ENCODE data around the gene DENND2D.

The DENND2D gene

DNA sequence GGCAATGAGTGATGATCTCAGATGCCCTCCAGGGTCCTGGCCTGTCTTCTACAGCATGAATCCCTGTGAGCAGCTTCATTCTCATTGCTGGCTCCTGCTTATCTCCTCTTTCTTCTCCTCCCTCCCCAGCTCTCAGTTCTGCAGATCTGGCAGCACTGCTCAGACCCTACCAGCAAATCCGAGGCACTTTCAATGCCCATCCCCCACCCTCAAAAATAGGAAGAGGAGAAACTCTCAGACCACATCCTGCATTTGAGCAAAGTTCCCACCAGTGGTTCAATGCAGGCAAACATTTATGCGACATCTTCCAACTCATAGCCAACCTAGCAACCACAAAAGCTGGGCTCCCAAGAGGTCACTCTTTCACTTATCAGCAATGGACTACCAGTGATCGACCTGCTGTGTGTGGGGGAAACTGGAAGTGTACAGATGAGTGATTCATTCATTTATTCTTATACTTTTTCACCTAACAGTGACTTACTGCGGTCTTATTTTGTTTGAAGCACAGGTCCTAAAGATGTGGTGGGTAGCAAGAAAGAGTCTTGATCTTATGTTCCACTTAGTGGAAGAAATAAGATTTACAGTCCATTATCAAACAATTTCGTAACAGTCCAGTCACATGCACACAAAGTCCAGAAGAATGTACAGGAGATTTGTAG is 21.3 kb upstream of the DENND2D start:
- ATAC-seq = no peak
- TF ChIP-seq TSHZ2 (CRISPR knock-in tag; IDR thresholded peaks at IDR 0.05) = no peak
- no peak for TF ChIP-seq GLIS3 (CRISPR knock-in tag; IDR thresholded peaks at IDR 0.05)
- no peak for TF ChIP-seq PPARA (CRISPR knock-in tag; IDR thresholded peaks at IDR 0.05; ENCODE audit: borderline replicate concordance)
- TF ChIP-seq ISL1 (CRISPR knock-in tag; IDR thresholded peaks at IDR 0.05) = no peak
- TF ChIP-seq, protein P1, sequence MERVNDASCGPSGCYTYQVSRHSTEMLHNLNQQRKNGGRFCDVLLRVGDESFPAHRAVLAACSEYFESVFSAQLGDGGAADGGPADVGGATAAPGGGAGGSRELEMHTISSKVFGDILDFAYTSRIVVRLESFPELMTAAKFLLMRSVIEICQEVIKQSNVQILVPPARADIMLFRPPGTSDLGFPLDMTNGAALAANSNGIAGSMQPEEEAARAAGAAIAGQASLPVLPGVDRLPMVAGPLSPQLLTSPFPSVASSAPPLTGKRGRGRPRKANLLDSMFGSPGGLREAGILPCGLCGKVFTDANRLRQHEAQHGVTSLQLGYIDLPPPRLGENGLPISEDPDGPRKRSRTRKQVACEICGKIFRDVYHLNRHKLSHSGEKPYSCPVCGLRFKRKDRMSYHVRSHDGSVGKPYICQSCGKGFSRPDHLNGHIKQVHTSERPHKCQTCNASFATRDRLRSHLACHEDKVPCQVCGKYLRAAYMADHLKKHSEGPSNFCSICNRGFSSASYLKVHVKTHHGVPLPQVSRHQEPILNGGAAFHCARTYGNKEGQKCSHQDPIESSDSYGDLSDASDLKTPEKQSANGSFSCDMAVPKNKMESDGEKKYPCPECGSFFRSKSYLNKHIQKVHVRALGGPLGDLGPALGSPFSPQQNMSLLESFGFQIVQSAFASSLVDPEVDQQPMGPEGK (CRISPR knock-in tag; IDR thresholded peaks at IDR 0.05; ENCODE audit: borderline replicate concordance) = no peak
- TF ChIP-seq ZNF565 (CRISPR knock-in tag; conservative IDR thresholded peaks at IDR 0.05; ENCODE audit: low read depth) = no peak
- TF ChIP-seq RARB (CRISPR knock-in tag; IDR thresholded peaks at IDR 0.05) = no peak
- no peak for TF ChIP-seq TCF4 (CRISPR knock-in tag; IDR thresholded peaks at IDR 0.05; ENCODE audit: borderline replicate concordance)
- TF ChIP-seq ESRRG (CRISPR knock-in tag; IDR thresholded peaks at IDR 0.05) = no peak
- no peak for TF ChIP-seq ZNF70 (CRISPR knock-in tag; IDR thresholded peaks at IDR 0.05)

GRCh38 chr1:111221276-111221632 is 20.8 kb upstream of the DENND2D start:
- no peak for ATAC-seq
- TF ChIP-seq BACH2 (CRISPR knock-in tag; IDR thresholded peaks at IDR 0.05; ENCODE audit: borderline replicate concordance) (no peak), RARB (CRISPR knock-in tag; IDR thresholded peaks at IDR 0.05) (no peak), ZFP3 (CRISPR knock-in tag; IDR thresholded peaks at IDR 0.05) (no peak), ZNF8 (CRISPR knock-in tag; IDR thresholded peaks at IDR 0.05) (no peak), GLIS3 (CRISPR knock-in tag; IDR thresholded peaks at IDR 0.05) (no peak), ZNF70 (CRISPR knock-in tag; IDR thresholded peaks at IDR 0.05) (no peak)

DNA sequence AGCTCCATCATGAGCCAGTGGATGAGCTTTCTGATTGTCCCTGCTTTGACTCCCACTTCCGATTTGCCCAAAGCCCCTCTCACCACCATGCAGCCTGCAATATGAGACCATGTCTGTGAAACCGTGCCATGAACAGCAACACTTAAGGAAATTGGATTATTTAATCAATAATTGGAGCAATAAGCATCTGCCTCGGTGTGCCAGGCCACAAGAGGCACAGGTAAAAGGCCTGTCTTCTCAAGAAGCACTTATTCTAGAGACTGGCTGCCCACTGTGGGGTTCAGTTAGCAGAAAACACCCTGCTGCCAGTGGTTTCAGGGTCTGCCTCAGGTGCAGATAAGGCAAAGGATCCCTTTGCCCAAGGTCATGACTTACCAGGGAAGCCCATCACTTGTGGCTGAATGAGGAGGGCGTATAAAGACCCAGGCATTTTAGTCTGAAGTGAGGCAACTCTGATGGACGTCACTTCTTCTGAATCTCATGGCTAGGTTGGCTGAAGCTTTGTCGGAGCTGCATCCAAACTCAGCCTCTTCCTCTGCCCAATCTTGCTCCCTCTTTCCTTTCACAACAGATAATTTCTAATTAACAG is 19.9 kb upstream of the DENND2D start:
- ATAC-seq = no peak

DNA sequence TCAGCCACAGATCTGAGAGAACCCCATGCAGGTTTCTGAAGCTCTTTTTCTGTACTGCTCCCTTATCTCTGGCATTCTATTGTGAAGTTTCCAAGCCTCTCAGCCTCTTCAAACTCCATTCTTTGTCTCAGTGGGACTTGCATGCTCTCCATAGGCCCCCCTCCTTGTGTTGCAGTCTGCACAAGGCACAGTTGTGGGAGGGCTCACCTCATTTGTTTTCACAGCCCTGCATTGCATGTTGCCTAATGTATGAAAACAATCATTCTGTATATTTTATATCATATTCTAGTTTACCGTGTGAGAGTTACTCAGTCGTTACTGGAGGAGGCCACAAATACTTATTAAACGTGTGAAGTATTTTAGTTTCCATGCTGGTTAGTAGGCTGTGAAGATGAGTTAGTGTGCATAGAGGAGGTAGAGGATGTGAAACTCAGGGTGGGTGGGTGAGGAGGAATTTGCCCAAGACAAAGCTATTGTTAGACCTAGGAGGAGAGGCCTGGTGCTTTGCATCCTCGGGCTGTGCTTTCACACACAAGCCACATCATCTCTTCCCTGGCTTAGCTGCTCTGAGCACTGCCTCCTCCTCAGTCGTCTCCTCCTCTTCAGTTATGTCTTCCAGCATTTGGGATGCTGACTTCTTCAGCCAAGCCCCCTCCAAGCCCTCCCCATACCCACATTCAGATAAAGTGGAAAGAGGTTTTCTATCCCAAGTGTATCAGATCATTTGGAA is 19.3 kb upstream of the DENND2D start:
- no peak for ATAC-seq
- TF ChIP-seq TCF4 (CRISPR knock-in tag; IDR thresholded peaks at IDR 0.05; ENCODE audit: borderline replicate concordance) = no peak
- TF ChIP-seq, protein P1 (CRISPR knock-in tag; IDR thresholded peaks at IDR 0.05; ENCODE audit: borderline replicate concordance) = no peak
- no peak for TF ChIP-seq ISL1 (CRISPR knock-in tag; IDR thresholded peaks at IDR 0.05)
- TF ChIP-seq ZFP30 (CRISPR knock-in tag; IDR thresholded peaks at IDR 0.05) = no peak
- TF ChIP-seq ARNTL (CRISPR knock-in tag; IDR thresholded peaks at IDR 0.05; ENCODE audit: borderline replicate concordance, low read depth) = no peak
- TF ChIP-seq, protein P2, sequence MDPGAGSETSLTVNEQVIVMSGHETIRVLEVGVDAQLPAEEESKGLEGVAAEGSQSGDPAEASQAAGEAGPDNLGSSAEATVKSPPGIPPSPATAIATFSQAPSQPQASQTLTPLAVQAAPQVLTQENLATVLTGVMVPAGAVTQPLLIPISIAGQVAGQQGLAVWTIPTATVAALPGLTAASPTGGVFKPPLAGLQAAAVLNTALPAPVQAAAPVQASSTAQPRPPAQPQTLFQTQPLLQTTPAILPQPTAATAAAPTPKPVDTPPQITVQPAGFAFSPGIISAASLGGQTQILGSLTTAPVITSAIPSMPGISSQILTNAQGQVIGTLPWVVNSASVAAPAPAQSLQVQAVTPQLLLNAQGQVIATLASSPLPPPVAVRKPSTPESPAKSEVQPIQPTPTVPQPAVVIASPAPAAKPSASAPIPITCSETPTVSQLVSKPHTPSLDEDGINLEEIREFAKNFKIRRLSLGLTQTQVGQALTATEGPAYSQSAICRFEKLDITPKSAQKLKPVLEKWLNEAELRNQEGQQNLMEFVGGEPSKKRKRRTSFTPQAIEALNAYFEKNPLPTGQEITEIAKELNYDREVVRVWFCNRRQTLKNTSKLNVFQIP (CRISPR knock-in tag; IDR thresholded peaks at IDR 0.05; ENCODE audit: borderline replicate concordance, low read depth) = no peak
- TF ChIP-seq SNAI2 (CRISPR knock-in tag; IDR thresholded peaks at IDR 0.05) = no peak
- TF ChIP-seq, protein P3, sequence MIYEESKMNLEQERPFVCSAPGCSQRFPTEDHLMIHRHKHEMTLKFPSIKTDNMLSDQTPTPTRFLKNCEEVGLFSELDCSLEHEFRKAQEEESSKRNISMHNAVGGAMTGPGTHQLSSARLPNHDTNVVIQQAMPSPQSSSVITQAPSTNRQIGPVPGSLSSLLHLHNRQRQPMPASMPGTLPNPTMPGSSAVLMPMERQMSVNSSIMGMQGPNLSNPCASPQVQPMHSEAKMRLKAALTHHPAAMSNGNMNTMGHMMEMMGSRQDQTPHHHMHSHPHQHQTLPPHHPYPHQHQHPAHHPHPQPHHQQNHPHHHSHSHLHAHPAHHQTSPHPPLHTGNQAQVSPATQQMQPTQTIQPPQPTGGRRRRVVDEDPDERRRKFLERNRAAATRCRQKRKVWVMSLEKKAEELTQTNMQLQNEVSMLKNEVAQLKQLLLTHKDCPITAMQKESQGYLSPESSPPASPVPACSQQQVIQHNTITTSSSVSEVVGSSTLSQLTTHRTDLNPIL (CRISPR knock-in tag; IDR thresholded peaks at IDR 0.05; ENCODE audit: low read depth) = no peak
- TF ChIP-seq RARB (CRISPR knock-in tag; IDR thresholded peaks at IDR 0.05) = no peak
- TF ChIP-seq TOX (CRISPR knock-in tag; IDR thresholded peaks at IDR 0.05; ENCODE audit: borderline replicate concordance) = no peak
- no peak for TF ChIP-seq ZNF8 (CRISPR knock-in tag; IDR thresholded peaks at IDR 0.05)
- TF ChIP-seq GLIS3 (CRISPR knock-in tag; IDR thresholded peaks at IDR 0.05) = no peak
- TF ChIP-seq ZNF70 (CRISPR knock-in tag; IDR thresholded peaks at IDR 0.05) = no peak
- TF ChIP-seq PPARA (CRISPR knock-in tag; IDR thresholded peaks at IDR 0.05; ENCODE audit: borderline replicate concordance) = no peak

More for the DNA sequence above, 19.9 kb upstream of the DENND2D start:
- no peak for TF ChIP-seq GLIS3 (CRISPR knock-in tag; IDR thresholded peaks at IDR 0.05)
- TF ChIP-seq, protein P2 (CRISPR knock-in tag; IDR thresholded peaks at IDR 0.05; ENCODE audit: borderline replicate concordance, low read depth) = no peak
- no peak for TF ChIP-seq ZC3H10 (CRISPR knock-in tag; IDR thresholded peaks at IDR 0.05)
- TF ChIP-seq RARB (CRISPR knock-in tag; IDR thresholded peaks at IDR 0.05) = no peak
- TF ChIP-seq ISL1 (CRISPR knock-in tag; IDR thresholded peaks at IDR 0.05) = no peak
- no peak for TF ChIP-seq PPARA (CRISPR knock-in tag; IDR thresholded peaks at IDR 0.05; ENCODE audit: borderline replicate concordance)
- no peak for TF ChIP-seq ZFP30 (CRISPR knock-in tag; IDR thresholded peaks at IDR 0.05)
- TF ChIP-seq TCF4 (CRISPR knock-in tag; IDR thresholded peaks at IDR 0.05; ENCODE audit: borderline replicate concordance) = no peak
- no peak for TF ChIP-seq ESRRG (CRISPR knock-in tag; IDR thresholded peaks at IDR 0.05)
- no peak for TF ChIP-seq ARNTL (CRISPR knock-in tag; IDR thresholded peaks at IDR 0.05; ENCODE audit: borderline replicate concordance, low read depth)
